A549 (cell line): Measurements from ENCODE around the gene FIGN. TPM values are rescaled to one million over a fixed set of nuclear protein-coding genes. Genes with fewer than 3 reads are reported as not detected.

Experiments
- ATAC-seq, 2 experiments: fragments of 200-7000 bp in 1 of 2; fragments of >200 bp in 1 of 2; cut with Nextera tagmentation in 1 of 2; cut with Tn5 transposase in 1 of 2; 3 replicates each; pipeline versions ENCODE4 v1.8.0 to v1.9.1; 2018 to 2020; ENCODE audit warnings: mild to moderate bottlenecking in 1 of 2, moderate library complexity in 1 of 2
- CTCF ChIA-PET: fragments of 300-600 bp; sonication (Branson Sonifier 250); formaldehyde crosslinking; extraction: SDS; loops from one replicate; lab custom pipeline; 2021; ENCODE audit warnings: antibody characterized with exemption, inconsistent platforms; lab: Yijun Ruan, JAX
- POLR2A ChIA-PET: fragments of 350-600 bp; formaldehyde crosslinking; extraction: SDS; loops from one replicate; lab custom pipeline; 2021; ENCODE audit warnings: antibody characterized with exemption, inconsistent platforms; lab: Yijun Ruan, JAX
- DNase-seq, 2 experiments: peaks; one replicate each; pipeline versions ENCODE4 v3.0.0 to v3.0.0-alpha.2; 2011 to 2016; ENCODE audit warnings: low read depth in 1 of 2, low spot score in 1 of 2
- FAIRE-seq: peaks from 2 replicates; lab custom pipeline; 2011; peaks lifted over from hg19 to GRCh38; lab: Jason Lieb, UNC
- H3K27ac ChIP-seq, 2 experiments: fragments of >200 bp; sonication (Bioruptor Twin); formaldehyde crosslinking; 3 replicates each; pipeline ENCODE4 v1.5.1; 2016 to 2017
- H3K4me1 ChIP-seq: fragments of >200 bp; sonication (Bioruptor Twin); formaldehyde crosslinking; 3 replicates; pipeline ENCODE4 v1.6.1; 2016
- H3K4me2 ChIP-seq: fragments of >200 bp; sonication (Bioruptor Twin); formaldehyde crosslinking; 3 replicates; pipeline ENCODE4 v1.6.1; 2016
- H3K4me3 ChIP-seq: fragments of >200 bp; sonication (Bioruptor Twin); formaldehyde crosslinking; 3 replicates; pipeline ENCODE4 v1.5.1; 2016
- H3K9me3 ChIP-seq: fragments of >200 bp; sonication (Bioruptor Twin); formaldehyde crosslinking; 3 replicates; pipeline ENCODE4 v1.6.1; 2016
- BHLHE40 ChIP-seq: IDR thresholded peaks from 2 replicates; pipeline ENCODE4 v1.6.1; 2012; ENCODE audit warnings: low read depth, low read length, inconsistent platforms
- ESRRA ChIP-seq: fragments of 150-350 bp; IDR thresholded peaks from 2 replicates; pipeline ENCODE4 v1.6.1; 2014; ENCODE audit warnings: mild to moderate bottlenecking, low read length, borderline replicate concordance
- HDAC2 ChIP-seq: fragments of 200-600 bp; sonication (generic); IDR thresholded peaks from 2 replicates; pipeline ENCODE4 v1.6.1; 2016
- HES2 ChIP-seq: fragments of >200 bp; sonication (Bioruptor Twin); formaldehyde crosslinking; IDR thresholded peaks from 2 replicates; pipeline ENCODE4 v1.6.1; 2016
- HEYL ChIP-seq: fragments of 250-450 bp; sonication (Bioruptor Pico); IDR thresholded peaks from 2 replicates; pipeline ENCODE4 v1.8.0; 2021; ENCODE audit warnings: mild to moderate bottlenecking, moderate library complexity
- JUN ChIP-seq, 2 experiments: fragments of >200 bp; sonication (Bioruptor Twin); formaldehyde crosslinking; IDR thresholded peaks; 2 replicates in 1 of 2; 3 replicates in 1 of 2; pipeline ENCODE4 v1.6.1; 2016 to 2017
- JUNB ChIP-seq: fragments of >200 bp; sonication (Bioruptor Twin); formaldehyde crosslinking; IDR thresholded peaks from 2 replicates; pipeline ENCODE4 v1.6.1; 2016
- KDM1A ChIP-seq: fragments of 200-600 bp; sonication (generic); IDR thresholded peaks from 2 replicates; pipeline ENCODE4 v1.6.1; 2016; ENCODE audit warnings: low read depth, mild to moderate bottlenecking
- KDM5A ChIP-seq: fragments of 200-600 bp; sonication (generic); IDR thresholded peaks from 2 replicates; pipeline ENCODE4 v1.6.1; 2016; ENCODE audit warnings: antibody characterized with exemption, mild to moderate bottlenecking
- MAFK ChIP-seq: fragments of 450-650 bp; IDR thresholded peaks from 2 replicates; pipeline ENCODE4 v1.6.1; 2014; ENCODE audit not compliant: partially characterized antibody
- RFX5 ChIP-seq: fragments of 450-650 bp; IDR thresholded peaks from 2 replicates; pipeline ENCODE4 v1.7.1; 2014; ENCODE audit warnings: antibody characterized with exemption, mild to moderate bottlenecking, moderate library complexity
- RNF2 ChIP-seq: fragments of 200-600 bp; sonication (generic); IDR thresholded peaks from 2 replicates; pipeline ENCODE4 v1.6.1; 2016; ENCODE audit warnings: low read depth, mild to moderate bottlenecking, antibody characterized with exemption, moderate library complexity, borderline replicate concordance
- SMC3 ChIP-seq: fragments of >200 bp; sonication (Bioruptor Twin); formaldehyde crosslinking; IDR thresholded peaks from 3 replicates; pipeline ENCODE4 v1.6.1; 2018; ENCODE audit warnings: inconsistent platforms
- TP53 ChIP-seq: fragments of 250-450 bp; sonication (Bioruptor Pico); IDR thresholded peaks from 2 replicates; pipeline ENCODE4 v1.5.0; 2021; ENCODE audit warnings: mild to moderate bottlenecking, moderate library complexity
- WGBS: methylation state at CpG from one replicate; pipeline ENCODE4 v1.1.6; 2017; ENCODE audit errors: missing lambda C conversion rate; 5-methylcytosine and 5-hydroxymethylcytosine counted together
- polyA plus RNA-seq, 4 experiments: library from polyadenylated mRNA; depleted of rRNA in 3 of 4; stranded (reverse); fragments of >200 nt; fragmentation: RNase III in 1 of 4; extraction: RNeasy Plus Mini Kit Qiagen cat#74134 plus additional on column Dnase treatment in 1 of 4; gene quantifications; 2 replicates in 3 of 4; 3 replicates in 1 of 4; pipeline ENCODE4 v1.2.3, GENCODE V29; 2011 to 2017
- TF ChIP-seq, protein P1 (sequence below): IDR thresholded peaks from 2 replicates; pipeline ENCODE4 v1.6.1; 2012
- TF ChIP-seq, protein P2 (sequence below): fragments of >200 bp; sonication (Bioruptor Twin); formaldehyde crosslinking; IDR thresholded peaks from 3 replicates; pipeline ENCODE4 v1.6.1; 2016
- TF ChIP-seq, protein P3 (sequence below): fragments of >200 bp; sonication (Bioruptor Twin); formaldehyde crosslinking; IDR thresholded peaks from 3 replicates; pipeline ENCODE4 v1.5.1; 2016
- TF ChIP-seq, protein P4 (sequence below): fragments of 150-350 bp; IDR thresholded peaks from 2 replicates; pipeline ENCODE4 v1.6.1; 2014; ENCODE audit warnings: low read depth, mild to moderate bottlenecking, low read length

The FIGN gene
- polyA plus RNA-seq, 2 of the 4 experiments (the other 2 are of a cell fraction), result 1.9 to 3.8 TPM

GRCh38 chr2:163734881-163735684 is 725 bp downstream of the FIGN start:
- H3K4me1 ChIP-seq, result peaks cover 37% of the 10 kb centered on the region
- H3K4me2 ChIP-seq, result peak overlapping the region; percentile 88
- ChIA-PET CTCF (interaction anchor here (0.5 to 1.4 kb wide), 2 partner anchors 10 to 23 kb away, joined by 3 to 4 read pairs; no protein-coding TSS in a partner anchor), POLR2A (interaction anchor here (0.9 to 1.1 kb wide), 2 partner anchors 50 to 79 kb away, joined by 3 read pairs; no protein-coding TSS in a partner anchor)
- FAIRE-seq (no peak), ATAC-seq (no peak), DNase-seq (peak in 1 of 2 experiments; percentile 16)
- peak overlapping the region; percentile 93 to 99 for H3K27ac ChIP-seq
- H3K4me3 ChIP-seq, result peak overlapping the region; percentile 72
- WGBS, result 1% methylated on average over 16 of the region's 16 CpGs
- no peaks in the 10 kb centered on the region for H3K9me3 ChIP-seq
- TF ChIP-seq HES2, result no peak
- TF ChIP-seq, protein P1, sequence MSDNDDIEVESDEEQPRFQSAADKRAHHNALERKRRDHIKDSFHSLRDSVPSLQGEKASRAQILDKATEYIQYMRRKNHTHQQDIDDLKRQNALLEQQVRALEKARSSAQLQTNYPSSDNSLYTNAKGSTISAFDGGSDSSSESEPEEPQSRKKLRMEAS, result 0 out of 2 replicates have a peak, but pooled peaks have one; percentile 21

DNA sequence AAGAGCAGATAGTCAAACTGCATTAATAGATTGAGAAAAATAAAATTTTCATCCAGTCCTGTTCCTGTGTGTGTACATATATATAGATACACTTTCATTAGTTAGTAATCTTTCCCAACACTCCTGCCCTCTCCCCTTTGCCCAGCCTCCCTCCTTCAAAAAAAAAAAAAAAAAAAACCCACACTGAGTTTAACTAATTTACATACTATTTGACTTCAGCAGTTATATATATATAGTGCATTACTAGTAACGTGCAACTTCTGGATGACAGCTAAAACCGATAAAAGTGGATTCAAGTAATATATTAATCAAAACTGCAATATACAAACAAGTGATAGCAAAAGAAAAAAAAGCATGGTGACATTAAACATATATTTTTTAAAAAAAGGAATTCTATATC is 1.4 kb downstream of the FIGN start:
- no peak for ATAC-seq
- FAIRE-seq, result no peak
- DNase-seq, result no peak
- TF ChIP-seq JUN (IDR thresholded peaks at IDR 0.05), result no peak
- TF ChIP-seq, protein P2, sequence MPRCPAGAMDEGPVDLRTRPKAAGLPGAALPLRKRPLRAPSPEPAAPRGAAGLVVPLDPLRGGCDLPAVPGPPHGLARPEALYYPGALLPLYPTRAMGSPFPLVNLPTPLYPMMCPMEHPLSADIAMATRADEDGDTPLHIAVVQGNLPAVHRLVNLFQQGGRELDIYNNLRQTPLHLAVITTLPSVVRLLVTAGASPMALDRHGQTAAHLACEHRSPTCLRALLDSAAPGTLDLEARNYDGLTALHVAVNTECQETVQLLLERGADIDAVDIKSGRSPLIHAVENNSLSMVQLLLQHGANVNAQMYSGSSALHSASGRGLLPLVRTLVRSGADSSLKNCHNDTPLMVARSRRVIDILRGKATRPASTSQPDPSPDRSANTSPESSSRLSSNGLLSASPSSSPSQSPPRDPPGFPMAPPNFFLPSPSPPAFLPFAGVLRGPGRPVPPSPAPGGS, result no peak
- TF ChIP-seq KDM5A, result no peak
- TF ChIP-seq BHLHE40, result no peak
- no peak for TF ChIP-seq HES2
- TF ChIP-seq, protein P3, sequence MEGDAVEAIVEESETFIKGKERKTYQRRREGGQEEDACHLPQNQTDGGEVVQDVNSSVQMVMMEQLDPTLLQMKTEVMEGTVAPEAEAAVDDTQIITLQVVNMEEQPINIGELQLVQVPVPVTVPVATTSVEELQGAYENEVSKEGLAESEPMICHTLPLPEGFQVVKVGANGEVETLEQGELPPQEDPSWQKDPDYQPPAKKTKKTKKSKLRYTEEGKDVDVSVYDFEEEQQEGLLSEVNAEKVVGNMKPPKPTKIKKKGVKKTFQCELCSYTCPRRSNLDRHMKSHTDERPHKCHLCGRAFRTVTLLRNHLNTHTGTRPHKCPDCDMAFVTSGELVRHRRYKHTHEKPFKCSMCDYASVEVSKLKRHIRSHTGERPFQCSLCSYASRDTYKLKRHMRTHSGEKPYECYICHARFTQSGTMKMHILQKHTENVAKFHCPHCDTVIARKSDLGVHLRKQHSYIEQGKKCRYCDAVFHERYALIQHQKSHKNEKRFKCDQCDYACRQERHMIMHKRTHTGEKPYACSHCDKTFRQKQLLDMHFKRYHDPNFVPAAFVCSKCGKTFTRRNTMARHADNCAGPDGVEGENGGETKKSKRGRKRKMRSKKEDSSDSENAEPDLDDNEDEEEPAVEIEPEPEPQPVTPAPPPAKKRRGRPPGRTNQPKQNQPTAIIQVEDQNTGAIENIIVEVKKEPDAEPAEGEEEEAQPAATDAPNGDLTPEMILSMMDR, result no peak
- no peak for TF ChIP-seq MAFK
- TF ChIP-seq JUNB, result no peak
- no peak for TF ChIP-seq SMC3
- TF ChIP-seq TP53 (CRISPR knock-in tag), result no peak
- no peak for TF ChIP-seq KDM1A
- no peak for TF ChIP-seq ESRRA
- no peak for TF ChIP-seq RFX5
- TF ChIP-seq HEYL, result no peak
- TF ChIP-seq, protein P4, sequence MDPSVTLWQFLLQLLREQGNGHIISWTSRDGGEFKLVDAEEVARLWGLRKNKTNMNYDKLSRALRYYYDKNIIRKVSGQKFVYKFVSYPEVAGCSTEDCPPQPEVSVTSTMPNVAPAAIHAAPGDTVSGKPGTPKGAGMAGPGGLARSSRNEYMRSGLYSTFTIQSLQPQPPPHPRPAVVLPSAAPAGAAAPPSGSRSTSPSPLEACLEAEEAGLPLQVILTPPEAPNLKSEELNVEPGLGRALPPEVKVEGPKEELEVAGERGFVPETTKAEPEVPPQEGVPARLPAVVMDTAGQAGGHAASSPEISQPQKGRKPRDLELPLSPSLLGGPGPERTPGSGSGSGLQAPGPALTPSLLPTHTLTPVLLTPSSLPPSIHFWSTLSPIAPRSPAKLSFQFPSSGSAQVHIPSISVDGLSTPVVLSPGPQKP, result no peak
- H3K4me2 ChIP-seq, result peak overlapping the region; percentile 88
- no peaks in the 10 kb centered on the region for H3K9me3 ChIP-seq
- peaks cover 37% of the 10 kb centered on the region for H3K4me1 ChIP-seq
- POLR2A ChIA-PET, result no interaction called here
- CTCF ChIA-PET, result interaction anchor here (0.5 kb wide), 1 partner anchor 1107 kb away, joined by 3 read pairs; the partner anchor contains the start of gene COBLL1
- WGBS, result 28% methylated on average over 2 of the region's 2 CpGs
- H3K4me3 ChIP-seq, result peak overlapping the region; percentile 72
- H3K27ac ChIP-seq, result peak overlapping the region in 1 of 2 experiments; percentile 99; a peak in 3 of 6 replicates

DNA sequence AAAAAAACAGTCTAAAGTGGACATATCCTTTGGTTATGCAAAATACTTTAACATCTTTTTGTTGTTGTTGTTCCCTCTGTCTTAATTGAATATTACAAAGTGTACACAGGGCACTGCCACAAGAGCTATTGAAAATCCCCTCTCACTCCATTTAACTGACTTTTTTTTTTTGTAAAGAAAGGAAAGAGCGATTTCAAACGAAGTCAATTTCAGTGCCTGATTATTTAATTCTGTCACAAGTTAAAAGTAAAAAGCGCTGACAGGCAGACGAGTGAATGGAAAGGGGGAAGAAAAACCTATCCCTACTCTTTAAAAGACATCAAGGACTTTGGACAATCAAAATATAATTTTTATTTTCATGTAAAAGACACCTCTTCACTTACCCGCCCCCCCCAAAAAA is 1.9 kb downstream of the FIGN start:
- FAIRE-seq (no peak), ATAC-seq (no peak)
- CTCF ChIA-PET, result interaction anchor here (0.5 to 0.8 kb wide), 2 partner anchors 76 to 1108 kb away, joined by 3 read pairs; partner anchors contain the start of gene COBLL1

More for the DNA sequence above, 1.9 kb downstream of the FIGN start:
- DNase-seq, result no peak
- H3K4me1 ChIP-seq, result peaks cover 37% of the 10 kb centered on the region
- POLR2A ChIA-PET, result no interaction called here
- 68% methylated on average over 5 of the region's 5 CpGs for WGBS
- 0 out of 6 replicates have a peak overlapping the region, but pooled peaks of 1 of the 2 experiments have one; percentile 36 for H3K27ac ChIP-seq
- TF ChIP-seq, protein P2, result no peak
- no peak for TF ChIP-seq RNF2
- TF ChIP-seq SMC3, result no peak
- no peak for TF ChIP-seq JUN (IDR thresholded peaks at IDR 0.05)
- TF ChIP-seq, protein P1, result no peak
- TF ChIP-seq HDAC2, result no peak
- peak overlapping the region; percentile 72; the same call in 2 of the 3 replicates for H3K4me3 ChIP-seq
- H3K9me3 ChIP-seq, result no peaks in the 10 kb centered on the region
- H3K4me2 ChIP-seq, result peak overlapping the region; percentile 88
